ENCODE results near the gene SPIRE1.

GRCh38 chr18:12405066-12405465 is 252.8 kb downstream of the SPIRE1 start:
- TF ChIP-seq, protein P1, sequence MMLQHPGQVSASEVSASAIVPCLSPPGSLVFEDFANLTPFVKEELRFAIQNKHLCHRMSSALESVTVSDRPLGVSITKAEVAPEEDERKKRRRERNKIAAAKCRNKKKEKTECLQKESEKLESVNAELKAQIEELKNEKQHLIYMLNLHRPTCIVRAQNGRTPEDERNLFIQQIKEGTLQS (IDR thresholded peaks at IDR 0.05): no peak
- TF ChIP-seq, protein P2, sequence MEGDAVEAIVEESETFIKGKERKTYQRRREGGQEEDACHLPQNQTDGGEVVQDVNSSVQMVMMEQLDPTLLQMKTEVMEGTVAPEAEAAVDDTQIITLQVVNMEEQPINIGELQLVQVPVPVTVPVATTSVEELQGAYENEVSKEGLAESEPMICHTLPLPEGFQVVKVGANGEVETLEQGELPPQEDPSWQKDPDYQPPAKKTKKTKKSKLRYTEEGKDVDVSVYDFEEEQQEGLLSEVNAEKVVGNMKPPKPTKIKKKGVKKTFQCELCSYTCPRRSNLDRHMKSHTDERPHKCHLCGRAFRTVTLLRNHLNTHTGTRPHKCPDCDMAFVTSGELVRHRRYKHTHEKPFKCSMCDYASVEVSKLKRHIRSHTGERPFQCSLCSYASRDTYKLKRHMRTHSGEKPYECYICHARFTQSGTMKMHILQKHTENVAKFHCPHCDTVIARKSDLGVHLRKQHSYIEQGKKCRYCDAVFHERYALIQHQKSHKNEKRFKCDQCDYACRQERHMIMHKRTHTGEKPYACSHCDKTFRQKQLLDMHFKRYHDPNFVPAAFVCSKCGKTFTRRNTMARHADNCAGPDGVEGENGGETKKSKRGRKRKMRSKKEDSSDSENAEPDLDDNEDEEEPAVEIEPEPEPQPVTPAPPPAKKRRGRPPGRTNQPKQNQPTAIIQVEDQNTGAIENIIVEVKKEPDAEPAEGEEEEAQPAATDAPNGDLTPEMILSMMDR (IDR thresholded peaks at IDR 0.05; ENCODE audit: low read depth, low read length, missing input control): no peak
- TF ChIP-seq TAF1 (conservative IDR thresholded peaks at IDR 0.05): no peak
- no peak for TF ChIP-seq ZBTB33 (IDR thresholded peaks at IDR 0.05)
